ENCODE measurements around the gene CCDC6.
"Not testable (repeated sequence)": the region's sequence is repeated elsewhere in the genome, so short reads cannot be mapped to it uniquely, and the experiment has no call there.

GRCh38 chr10:59788914-59789313, 117.4 kb downstream of the CCDC6 start:
- not testable (repeated sequence) for TF ChIP-seq CTCF (conservative IDR thresholded peaks at IDR 0.05); EZH2 (IDR thresholded peaks at IDR 0.05; ENCODE audit: low read depth)
